ENCODE data around the gene SPTB. TPM values are rescaled to one million over a fixed set of nuclear protein-coding genes. Genes with fewer than 3 reads are reported as not detected.

SPTB gene
- total RNA-seq, 1 donor from 2014 or later: 0.04 TPM

DNA sequence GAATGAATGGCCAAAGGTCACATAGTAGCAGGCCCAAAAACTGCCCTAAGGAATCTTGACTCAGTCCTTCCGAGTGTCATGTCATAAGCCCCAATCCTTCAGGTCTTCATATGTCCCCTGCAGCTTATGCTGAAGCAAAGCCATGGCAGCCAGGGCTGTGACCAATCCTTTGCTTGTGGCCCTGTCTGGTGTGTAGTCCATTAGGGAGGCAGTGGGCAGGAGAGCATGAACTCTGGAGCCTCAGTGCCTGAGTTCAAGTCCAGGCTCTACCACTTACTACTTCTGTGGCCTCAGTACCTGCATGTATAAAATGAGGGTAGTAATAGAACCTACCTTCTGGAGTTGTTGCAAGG is 155.2 kb downstream of the SPTB start:
- CTCF ChIA-PET: no interaction called here
- Mint-ChIP-seq H3K36me3 (ENCODE audit: low read depth) (no peaks in the 10 kb centered on the region), H3K9me3 (no peaks in the 10 kb centered on the region), H3K27me3 (peaks cover 6% of the 10 kb centered on the region), H3K27ac (no peak overlapping the region), H3K4me1 (no peaks in the 10 kb centered on the region), H3K4me3 (no peak overlapping the region)
- no peak for ATAC-seq (ENCODE audit: low read depth)
- no peak for TF ChIP-seq CTCF (IDR thresholded peaks at IDR 0.05)
- intact Hi-C loops (cut with micrococcal nuclease): no loop called here
- POLR2A ChIA-PET: no interaction called here
- DNase-seq: no peak

DNA sequence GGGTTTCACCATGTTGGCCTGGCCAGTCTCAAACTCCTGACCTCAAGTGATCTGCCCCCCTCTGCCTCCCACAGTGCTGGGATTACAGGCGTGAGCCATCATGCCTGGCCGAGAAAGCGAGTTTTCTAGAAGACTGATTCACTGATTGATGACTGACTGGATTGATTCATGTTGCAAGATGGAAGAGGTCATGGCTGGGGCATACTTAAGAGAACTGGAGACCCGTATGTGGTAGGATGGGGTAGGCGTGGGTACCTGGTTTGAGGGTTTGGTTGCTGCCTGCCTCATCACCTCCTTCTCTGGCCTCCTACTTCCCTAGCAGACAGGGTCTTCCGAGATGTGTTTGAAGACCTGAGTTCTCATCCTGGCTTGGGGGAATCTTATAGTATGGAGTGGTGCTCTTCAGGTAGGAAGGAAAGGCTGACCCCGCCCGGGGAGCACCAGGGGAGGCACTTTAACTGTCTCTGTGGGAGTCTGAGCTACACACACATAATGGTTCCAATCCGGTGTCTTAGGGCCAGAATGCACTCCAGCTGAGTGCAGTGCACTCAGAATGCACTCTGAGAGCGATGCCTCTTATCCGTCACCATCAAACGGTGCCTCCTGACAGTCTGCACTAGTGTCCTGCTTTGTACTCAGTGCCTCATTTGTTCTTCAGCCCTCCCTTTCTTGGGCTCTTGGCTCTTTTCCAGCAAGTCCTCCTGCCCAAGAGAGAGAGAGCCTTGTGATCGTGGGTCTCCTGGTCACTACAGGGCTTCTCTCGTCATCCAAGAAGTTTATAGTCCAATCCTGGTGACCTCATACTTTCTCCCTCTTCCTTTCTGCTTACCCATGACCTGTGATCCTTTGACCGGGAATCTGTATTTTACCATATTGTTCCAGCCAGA is 155.8 kb downstream of the SPTB start:
- intact Hi-C loops (cut with micrococcal nuclease): no loop called here
- H3K4me1 Mint-ChIP-seq: no peaks in the 10 kb centered on the region
- H3K27me3 Mint-ChIP-seq: peaks cover 6% of the 10 kb centered on the region
- no peaks in the 10 kb centered on the region for H3K36me3 Mint-ChIP-seq (ENCODE audit: low read depth)
- CTCF ChIA-PET: no interaction called here
- POLR2A ChIA-PET: no interaction called here
- no peak overlapping the region for H3K4me3 Mint-ChIP-seq
- no peak for ATAC-seq (ENCODE audit: low read depth)
- TF ChIP-seq CTCF (IDR thresholded peaks at IDR 0.05): no peak
- no peak overlapping the region for H3K27ac Mint-ChIP-seq
- no peak for DNase-seq
- H3K9me3 Mint-ChIP-seq: no peaks in the 10 kb centered on the region

- no peak overlapping the region for H3K4me3 Mint-ChIP-seq
- no peak overlapping the region for H3K27ac Mint-ChIP-seq
- H3K4me1 Mint-ChIP-seq: no peaks in the 10 kb centered on the region
- TF ChIP-seq CTCF (IDR thresholded peaks at IDR 0.05): no peak
- intact Hi-C loops (cut with micrococcal nuclease): no loop called here
- H3K9me3 Mint-ChIP-seq: no peaks in the 10 kb centered on the region
- ChIA-PET POLR2A (no interaction called here), CTCF (no interaction called here)
- peaks cover 8% of the 10 kb centered on the region for H3K27me3 Mint-ChIP-seq
- H3K36me3 Mint-ChIP-seq (ENCODE audit: low read depth): no peaks in the 10 kb centered on the region
- DNase-seq (no peak), ATAC-seq (ENCODE audit: low read depth) (no peak)
Observed at GRCh38 chr14:64722842-64723447, 156.8 kb downstream of the SPTB start.

- no peak for TF ChIP-seq CTCF (IDR thresholded peaks at IDR 0.05)
- no peak for ATAC-seq (ENCODE audit: low read depth)
- Mint-ChIP-seq H3K9me3 (no peaks in the 10 kb centered on the region), H3K4me1 (no peaks in the 10 kb centered on the region), H3K36me3 (ENCODE audit: low read depth) (no peaks in the 10 kb centered on the region), H3K27ac (no peak overlapping the region), H3K4me3 (no peak overlapping the region), H3K27me3 (peaks cover 18% of the 10 kb centered on the region)
- CTCF ChIA-PET: no interaction called here
- POLR2A ChIA-PET: no interaction called here
- intact Hi-C loops (cut with micrococcal nuclease): no loop called here
- DNase-seq: no peak
Observed at GRCh38 chr14:64721899-64722298, 157.8 kb downstream of the SPTB start.

- ChIA-PET POLR2A (no interaction called here), CTCF (no interaction called here)
- no peak overlapping the region for H3K27ac Mint-ChIP-seq
- H3K36me3 Mint-ChIP-seq (ENCODE audit: low read depth): no peaks in the 10 kb centered on the region
- DNase-seq: no peak
- intact Hi-C loops (cut with micrococcal nuclease): no loop called here
- ATAC-seq (ENCODE audit: low read depth): no peak
- no peak for TF ChIP-seq CTCF (IDR thresholded peaks at IDR 0.05)
- H3K27me3 Mint-ChIP-seq: peaks cover 19% of the 10 kb centered on the region
- no peaks in the 10 kb centered on the region for H3K4me1 Mint-ChIP-seq
- no peaks in the 10 kb centered on the region for H3K9me3 Mint-ChIP-seq
- no peak overlapping the region for H3K4me3 Mint-ChIP-seq
Observed at GRCh38 chr14:64721391-64721791, 158.3 kb downstream of the SPTB start.

All from activated B cell treated with CpG ODN at 0.5 μM for 24 hours (primary cell).